Activated CD8-positive, alpha-beta memory T cell treated with anti-CD3 and anti-CD28 coated beads for 1 hour (primary cell): ENCODE measurements around the gene PDSS1.

ENCODE experiments used
- DNase-seq, 2 donors: peaks; one replicate each; pipeline ENCODE4 v3.0.0-alpha.2; 2020; ENCODE audit warnings: low read depth in 1 of 2; ENCODE audit errors: extremely low read depth in 1 of 2

PDSS1 gene

DNA sequence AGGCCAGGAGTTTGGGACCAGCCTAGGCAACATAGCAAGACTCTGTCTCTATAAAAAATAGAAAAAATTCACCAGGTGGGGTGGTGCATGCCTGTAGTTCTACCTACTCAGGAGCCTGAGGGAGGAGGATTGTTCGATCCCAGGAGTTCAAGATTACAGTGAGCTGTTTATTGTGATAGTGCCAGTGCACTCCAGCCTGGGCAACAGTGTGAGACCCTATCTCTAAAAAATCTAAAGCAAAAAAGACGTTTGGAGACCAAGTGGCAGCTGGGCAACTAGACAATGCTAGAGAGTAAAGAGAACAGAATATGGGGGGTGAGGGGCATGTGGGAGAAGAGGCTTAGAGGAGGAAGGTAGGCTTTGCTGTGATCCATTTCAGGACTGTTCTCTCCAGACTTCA is 1.4 kb downstream of the PDSS1 start:
- no peak for DNase-seq

- DNase-seq, result no peak
These were observed 2.1 kb downstream of the PDSS1 start for GRCh38 chr10:26699631-26700030.

DNA sequence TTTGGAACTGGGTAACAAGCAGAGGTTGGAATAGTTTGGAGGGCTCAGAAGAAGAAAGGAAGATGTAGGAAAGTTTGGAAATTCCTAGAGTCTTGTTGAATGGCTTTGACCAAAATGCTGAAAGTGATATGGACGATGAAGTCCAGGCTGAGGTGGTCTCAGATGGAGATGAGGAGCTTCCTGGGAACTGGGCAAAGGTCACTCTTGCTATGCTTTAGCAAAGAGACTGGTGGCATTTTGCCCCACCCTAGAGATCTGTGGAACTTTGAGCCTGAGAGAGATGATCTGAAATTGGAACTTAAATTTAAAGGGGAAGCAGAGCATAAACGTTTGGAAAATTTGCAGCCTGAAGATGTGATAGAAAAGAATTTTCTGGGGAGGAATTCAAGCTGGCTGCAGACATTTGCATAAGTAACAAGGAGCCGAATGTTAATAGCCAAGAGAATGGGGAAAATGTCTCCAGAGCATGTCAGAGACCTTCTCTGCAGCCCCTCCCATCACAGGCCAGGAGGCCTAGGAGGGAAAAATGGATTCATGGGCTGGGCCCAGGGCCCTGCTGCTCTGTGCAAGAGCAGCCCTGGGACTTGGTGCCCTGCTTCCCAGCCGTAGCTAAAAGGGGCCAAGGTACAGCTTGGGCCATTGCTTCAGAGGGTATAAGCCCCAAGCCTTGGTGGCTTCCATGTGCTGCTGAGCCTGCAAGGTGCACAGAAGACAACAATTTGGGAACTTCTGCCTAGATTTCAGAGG is 3.6 kb downstream of the PDSS1 start:
- DNase-seq, result no peak

GRCh38 chr10:26703096-26703495 is 5.6 kb downstream of the PDSS1 start:
- DNase-seq, result no peak

GRCh38 chr10:26703974-26704373 is 6.5 kb downstream of the PDSS1 start:
- DNase-seq, result no peak

DNA sequence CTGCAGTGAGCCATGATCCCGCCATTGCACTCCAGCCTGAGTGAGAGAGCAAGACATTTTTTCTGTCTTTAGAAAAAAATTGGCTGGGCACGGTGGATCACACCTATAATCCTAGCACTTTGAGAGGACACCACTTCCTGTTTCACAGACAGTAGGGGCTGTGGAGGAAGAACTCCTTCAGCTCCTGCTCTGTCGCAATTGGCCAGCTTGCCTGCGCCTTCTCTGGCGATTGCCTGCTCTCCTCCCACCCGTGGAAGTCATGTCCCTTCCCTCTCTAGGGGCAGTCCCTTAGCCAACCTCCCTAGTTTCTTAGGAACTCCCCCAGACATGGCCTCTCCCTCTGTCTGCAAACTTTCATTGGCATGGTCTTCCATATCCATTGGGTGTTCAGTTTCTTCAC is 8.7 kb downstream of the PDSS1 start:
- DNase-seq, result no peak

DNA sequence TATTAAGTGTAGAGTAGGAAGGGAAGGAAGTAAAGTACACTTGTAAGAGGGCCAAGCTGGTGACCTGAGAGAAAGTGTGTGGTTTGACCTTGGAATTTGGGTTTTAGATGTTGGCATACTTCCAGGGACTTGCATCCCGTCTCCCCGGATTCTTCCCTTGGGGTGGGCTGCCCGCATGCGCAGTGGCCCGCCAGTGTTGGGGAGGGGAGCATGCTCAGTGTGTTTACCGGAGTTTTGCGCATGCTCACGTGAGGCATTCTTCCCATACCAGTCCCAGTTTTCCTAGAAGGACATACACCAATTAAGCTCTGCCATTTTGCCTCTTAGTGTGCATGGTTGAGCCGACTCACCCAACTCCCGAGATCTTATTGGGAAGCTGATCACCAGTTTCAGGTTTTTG is 9.4 kb downstream of the PDSS1 start:
- DNase-seq, result no peak

DNA sequence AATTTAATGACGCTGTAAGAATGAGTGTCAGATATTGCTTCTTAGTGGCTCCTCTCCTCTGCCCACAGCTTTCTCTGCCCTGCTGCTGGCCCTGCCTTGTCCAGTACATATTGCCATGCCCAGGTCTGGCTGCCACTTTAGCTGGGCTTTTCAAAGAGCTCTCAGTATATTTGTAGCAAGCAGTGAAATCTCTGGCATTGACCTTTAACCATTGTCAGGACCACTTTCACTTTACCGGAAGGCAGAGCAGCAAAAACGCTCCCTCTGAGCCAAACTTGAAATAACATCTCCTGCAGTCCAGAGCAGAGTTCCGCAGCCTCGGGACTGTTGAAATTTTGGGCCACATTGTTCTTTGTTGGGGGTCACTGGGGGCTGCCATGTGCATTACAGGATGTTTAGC is 13.8 kb downstream of the PDSS1 start:
- DNase-seq, result no peak

GRCh38 chr10:26714415-26715136 is 17.1 kb downstream of the PDSS1 start:
- no peak for DNase-seq

- DNase-seq, result no peak
These were observed 17.6 kb downstream of the PDSS1 start for GRCh38 chr10:26715137-26715487.

- no peak for DNase-seq
These were observed 20.0 kb downstream of the PDSS1 start for GRCh38 chr10:26717476-26717875.

GRCh38 chr10:26721561-26721960 is 24.1 kb downstream of the PDSS1 start:
- DNase-seq, result peak; percentile 2 to 5

DNA sequence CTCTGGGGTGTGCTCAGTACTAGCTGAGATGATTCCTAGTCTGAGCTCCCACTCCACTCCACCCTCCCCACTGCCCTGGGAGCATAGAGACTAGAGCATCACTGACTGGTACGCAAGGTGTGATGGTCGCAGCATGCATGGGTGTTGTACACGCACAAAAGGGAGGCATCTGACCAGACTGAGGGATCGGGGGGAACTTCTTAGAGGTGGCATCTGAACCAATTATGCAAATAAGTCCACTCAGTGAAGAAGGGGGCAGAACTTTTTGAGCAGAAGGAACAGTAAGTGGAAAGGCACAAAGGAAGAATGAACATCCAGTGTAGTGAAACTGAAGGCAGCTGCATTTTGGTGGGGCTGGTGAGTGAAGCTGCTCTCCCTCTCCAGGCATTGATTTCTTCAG is 25.5 kb downstream of the PDSS1 start:
- no peak for DNase-seq

DNA sequence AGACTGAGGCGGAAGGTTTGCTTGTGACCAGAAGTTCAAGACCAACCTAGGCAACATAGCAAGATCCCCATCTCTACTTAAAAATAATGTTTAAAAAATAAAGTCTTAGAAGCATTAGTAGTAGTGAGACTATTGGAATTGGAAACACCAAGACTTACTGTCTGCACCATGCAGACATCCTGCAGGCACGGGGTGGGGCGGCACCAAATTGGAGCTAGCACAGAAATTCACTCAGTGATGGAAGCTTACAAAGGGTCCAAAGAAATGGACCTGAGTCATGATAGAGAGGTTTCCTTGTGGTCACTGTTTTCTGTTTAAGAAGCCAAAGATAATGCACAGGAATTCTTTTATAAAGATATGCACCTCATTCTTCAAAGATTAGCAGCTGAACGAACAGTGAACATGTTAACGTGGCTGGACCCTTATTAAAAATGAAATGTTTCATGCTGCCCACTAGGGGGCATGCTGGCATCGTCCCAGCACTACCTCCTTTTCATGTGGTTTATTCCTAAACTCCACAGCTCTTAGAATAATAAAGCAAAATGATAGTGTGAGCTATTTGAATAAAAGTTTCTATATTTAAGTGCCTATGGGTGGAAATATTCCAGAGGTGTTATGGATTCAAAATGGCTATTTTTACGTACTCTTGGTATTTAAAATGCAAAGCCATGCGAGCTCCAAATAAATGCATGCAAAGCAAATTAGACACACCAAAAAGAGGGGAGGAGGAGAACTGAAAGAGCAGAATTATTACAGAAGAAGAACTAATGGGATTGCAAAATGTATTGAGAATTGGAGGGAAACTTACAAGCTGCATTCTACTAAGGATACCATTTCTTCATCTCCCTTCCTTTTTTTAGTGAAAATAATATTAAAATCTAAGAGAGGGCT is 28.6 kb downstream of the PDSS1 start:
- peak in 1 of 2 donors; percentile 23 for DNase-seq

DNA sequence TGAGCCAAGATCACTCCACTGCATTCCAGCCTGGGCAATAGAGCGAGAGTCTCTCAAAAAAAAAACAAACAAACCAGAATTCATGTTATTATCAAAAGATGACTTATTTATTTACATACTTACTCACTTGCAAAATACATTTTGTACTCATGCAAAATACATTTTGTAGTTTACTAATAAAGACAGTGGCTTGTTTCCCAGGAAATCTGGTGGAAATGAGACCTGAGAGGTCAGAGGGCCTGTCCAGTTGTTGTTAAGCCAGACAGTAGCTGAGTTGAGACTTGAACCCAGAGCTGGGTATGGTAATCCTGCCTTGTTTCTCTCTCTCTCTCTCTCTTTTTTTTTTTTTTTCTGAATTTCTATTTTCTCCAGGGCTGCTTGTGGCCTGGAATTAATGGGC is 29.5 kb downstream of the PDSS1 start:
- DNase-seq, result no peak

GRCh38 chr10:26728957-26729356 is 31.5 kb downstream of the PDSS1 start:
- no peak for DNase-seq

DNA sequence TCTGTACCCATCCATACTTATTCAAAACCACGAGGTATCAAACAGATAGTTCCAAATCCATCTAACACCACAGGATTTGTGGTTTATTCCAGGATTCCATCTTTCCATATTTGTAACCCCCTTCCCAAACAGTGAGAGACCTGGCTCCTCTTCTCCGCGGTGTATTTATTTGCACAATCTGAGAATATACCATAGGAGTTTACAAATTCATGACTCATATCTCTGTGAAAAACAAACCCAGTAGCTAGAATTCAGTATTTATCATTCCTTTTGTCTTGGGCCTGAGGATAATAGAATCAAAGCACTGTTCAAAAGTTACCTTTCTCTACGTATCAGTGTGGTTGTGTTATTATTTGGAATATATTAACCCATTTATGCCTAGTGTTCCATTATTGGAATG is 31.9 kb downstream of the PDSS1 start:
- DNase-seq, result no peak

DNA sequence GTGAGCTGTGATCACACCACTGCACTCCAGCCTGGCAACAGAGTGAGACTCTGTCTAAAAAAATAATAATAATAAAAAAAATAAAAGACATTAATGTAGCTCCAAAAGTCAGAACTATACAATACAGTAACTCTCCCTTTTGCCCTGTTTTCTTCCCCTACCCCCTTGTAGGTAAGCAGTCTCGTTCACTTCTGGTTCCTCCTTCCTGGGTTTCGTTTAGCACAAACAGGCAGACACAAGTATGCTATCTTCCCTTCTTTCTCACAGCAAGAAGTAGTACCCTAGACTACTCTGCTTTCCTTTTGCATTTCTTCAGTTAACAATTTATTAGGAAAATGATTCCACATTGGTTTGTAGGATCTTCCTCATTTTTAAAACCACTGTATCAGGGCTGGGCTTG is 33.1 kb downstream of the PDSS1 start:
- DNase-seq, result no peak

GRCh38 chr10:26733750-26734568 is 36.5 kb downstream of the PDSS1 start:
- no peak for DNase-seq

- no peak for DNase-seq
These were observed 37.9 kb downstream of the PDSS1 start for GRCh38 chr10:26735435-26735834.

DNA sequence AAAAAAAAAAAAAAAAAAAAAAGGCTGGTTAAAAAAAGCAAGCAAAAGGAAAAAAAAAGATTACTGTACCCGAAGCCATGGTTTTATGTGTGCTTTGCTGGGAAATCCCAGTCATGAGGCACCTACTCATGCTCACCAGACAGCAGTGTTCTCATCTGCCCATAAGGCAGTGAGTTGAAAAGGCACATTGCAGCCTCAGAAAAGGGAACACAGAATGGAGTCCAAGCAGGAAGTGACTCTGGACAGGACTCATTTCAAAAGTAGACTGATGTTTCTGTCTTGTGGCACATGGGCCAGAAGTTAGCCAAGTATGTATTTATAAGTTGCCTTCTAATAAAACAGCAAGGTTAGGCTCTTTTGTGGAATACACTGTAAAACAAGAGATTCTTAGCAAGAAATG is 40.2 kb downstream of the PDSS1 start:
- DNase-seq, result no peak
